ENCODE data around the gene RCAN3.
"Not testable (repeated sequence)": the region's sequence is repeated elsewhere in the genome, so short reads cannot be mapped to it uniquely, and the experiment has no call there.

The RCAN3 gene

DNA sequence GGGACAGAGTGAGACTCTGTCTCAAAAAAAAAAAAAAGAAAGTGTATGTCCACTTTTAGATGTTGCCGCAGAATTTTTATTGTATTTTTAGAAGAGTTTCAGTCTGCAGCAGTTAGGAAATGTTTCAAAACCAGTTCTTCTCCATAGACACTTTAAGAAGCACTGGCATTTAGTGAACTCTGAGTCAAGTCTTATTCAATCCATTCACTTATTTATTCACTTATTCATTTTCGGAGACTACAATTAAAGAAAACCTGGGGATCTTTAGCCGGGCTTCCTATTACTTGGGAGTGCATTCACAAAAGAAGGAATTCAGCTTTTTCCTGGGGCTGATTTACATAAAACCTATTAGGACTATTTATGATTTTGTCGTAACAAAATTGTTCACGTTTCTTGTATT, 12.3 kb downstream of the RCAN3 start:
- DNase-seq = no peak

DNA sequence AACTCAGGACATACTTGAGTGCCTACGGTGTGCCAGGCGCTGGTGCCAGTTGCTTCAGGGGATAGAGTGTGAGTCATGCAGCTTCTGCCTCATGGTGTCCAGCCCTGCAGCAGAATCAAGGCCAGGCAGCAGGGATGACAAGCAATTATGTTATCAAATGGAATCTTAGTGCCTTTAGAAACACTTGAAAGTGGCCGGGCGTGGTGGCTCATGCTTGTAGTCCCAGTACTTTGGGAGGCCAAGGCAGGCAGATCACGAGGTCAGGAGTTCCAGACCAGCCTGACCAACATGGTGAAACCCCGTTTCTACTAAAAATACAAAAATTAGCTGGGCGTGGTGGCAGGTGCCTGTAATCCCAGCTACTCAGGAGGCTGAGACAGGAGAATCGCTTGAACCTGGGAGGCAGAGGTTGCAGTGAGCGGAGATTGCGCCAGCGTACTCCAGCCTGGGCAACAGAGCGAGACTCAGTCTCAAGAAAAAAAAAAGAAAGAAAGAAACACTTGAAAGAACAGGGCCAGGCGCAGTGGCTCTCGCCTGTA, 13.1 kb downstream of the RCAN3 start:
- DNase-seq = not testable (repeated sequence)

DNA sequence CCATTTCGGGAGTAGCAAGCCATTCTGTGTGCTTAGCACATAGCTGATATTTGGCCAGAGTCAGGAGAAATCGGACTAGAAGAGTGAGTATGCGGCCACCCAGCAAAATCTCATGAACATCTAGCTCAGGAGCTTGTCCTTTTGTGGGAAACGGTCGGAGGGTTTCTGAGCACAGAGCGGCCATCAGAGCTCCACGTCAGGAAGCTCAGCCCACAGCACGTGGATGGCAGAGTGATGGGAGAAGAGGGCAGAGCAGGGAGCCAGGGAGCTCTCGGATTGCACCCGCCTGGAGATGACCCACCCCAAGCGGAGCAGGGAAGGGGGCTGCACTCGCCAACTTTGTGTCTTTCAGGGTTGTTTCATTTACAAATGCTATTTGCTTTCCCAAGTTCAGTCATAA, 13.9 kb downstream of the RCAN3 start:
- DNase-seq = no peak

DNA sequence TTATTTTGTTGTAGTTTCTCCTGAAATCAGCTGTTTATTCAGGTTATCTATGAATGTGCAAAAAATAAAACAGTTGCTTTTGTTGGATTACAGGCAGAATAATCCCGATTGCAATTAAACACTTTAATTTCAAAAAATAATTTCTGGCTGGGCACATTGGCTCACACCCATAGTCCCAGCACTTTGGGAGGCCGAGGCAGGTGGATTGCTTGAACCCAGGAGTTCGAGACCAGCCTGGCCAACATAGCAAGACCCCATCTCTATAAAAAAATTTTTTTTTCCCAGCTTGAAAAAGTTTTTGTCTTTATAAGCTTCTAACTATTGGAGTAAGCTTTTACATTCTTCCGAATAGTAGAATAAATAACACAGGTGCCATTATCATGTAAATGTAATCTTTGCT, 15.3 kb downstream of the RCAN3 start:
- no peak for DNase-seq

DNA sequence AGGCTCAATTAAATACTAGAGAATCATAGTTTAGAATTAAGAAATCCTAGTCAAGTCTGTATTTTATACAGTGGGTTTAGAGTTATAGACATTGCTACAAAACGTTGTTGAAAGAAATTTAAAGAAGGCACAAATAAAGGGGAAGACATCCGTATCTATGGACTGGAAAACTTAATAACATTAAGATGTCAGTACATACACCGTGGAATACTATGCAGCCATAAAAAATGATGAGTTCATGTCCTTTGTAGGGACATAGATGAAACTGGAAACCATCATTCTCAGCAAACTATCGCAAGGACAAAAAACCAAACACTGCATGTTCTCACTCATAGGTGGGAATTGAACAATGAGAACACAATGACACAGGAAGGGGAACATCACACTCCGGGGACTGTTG, 17.6 kb downstream of the RCAN3 start:
- DNase-seq = not testable (repeated sequence)

DNA sequence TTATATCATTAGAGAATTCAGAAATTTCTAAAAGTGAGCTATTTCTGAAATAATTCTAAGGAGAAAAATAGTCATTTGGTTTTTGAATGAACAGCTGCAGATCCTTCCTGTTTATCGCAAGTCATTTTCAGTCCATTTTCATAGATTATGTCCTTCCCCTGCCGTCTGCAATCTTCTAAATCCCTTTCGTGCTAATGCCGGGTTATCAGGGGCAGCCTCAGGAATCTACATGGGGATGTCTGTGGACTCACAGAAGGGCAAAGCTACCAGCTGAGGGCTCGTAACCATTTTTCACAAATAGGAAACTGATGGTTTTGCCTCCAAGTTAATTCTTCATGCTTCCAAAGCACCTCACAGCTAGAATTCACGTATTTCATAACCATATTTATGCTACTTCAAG, 23.0 kb downstream of the RCAN3 start:
- no peak for DNase-seq

DNA sequence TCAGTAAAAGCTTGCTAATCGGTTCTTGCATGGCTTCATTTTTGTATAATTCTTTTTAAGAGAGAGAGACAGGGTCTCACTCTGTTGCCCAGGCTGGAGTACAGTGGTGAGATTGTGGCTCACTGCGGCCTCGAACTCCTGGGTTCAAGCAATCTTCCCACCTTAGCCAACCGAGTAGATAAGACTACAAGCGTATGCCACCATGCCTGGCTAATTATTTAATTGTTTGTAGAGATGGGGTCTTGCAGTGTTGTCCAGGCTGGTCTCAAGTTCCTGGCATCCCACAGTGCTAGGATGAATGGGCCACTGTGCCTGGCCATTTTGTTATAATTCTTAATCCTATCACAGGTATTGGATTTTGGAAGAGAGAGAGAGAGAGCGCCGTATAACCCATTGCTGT, 23.4 kb downstream of the RCAN3 start:
- no peak for DNase-seq

DNA sequence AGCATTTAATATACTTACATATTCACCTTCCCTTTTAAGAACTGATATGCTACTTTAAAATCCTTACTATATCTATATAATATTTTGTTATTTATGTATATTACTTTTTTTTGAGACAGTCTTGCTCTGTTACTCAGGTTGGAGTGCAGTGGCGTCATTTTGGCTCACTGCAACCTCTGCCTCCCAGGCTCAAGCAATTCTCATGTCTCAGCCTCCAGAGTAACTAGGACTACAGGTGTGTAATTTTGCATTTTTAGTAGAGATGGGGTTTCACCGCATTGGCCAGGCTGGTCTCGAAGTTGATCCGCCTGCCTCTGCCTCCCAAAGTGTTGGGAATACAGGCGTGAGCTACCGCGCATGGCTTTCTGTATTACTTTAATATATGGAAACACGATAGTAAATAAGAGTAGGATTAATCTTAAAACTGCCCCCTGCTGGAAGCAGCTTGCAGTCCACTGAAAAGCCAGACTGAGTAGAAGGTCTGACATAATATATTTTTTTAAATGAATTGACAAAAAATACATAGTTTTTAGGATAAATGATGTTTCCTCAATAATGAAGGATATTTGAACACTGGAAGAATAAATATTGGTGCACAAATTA, 24.4 kb downstream of the RCAN3 start:
- DNase-seq = no peak

DNA sequence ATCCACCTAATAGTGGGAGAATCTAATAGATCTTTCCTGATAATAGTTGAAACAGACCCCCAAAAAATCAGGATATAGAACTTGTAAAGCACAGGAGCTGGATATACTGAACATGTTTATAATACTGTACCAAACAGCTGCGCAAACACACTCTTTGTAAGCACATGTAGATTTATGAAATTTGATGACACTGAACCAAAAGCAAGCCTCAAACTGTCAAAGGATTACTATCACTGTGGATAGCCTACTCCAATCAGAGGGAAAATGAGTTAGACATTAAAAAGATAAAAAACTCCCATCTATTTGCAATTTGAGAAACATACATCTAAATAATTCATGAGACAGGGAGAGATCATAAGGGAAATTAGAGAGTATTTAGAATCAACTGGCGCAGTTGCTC, 26.1 kb downstream of the RCAN3 start:
- DNase-seq = peak; percentile 67

DNA sequence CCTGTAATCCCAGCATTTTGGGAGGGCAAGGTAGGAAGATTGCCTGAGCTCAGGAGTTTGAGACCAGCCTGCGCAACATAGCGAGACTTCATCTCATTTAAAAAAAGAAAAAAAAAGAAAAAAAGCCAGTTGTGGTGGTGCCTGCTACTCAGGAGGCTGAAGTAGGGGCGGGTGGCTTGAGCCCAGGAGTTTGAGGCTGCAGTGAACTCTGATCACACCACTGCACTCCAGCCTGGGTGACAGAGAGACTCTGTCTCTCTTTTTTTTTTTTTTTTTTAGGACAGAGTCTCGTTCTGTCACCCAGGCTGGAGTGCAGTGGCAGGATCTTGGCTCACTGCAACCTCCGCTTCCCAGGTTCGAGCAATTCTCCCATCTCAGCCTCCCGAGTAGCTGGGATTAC, 26.7 kb downstream of the RCAN3 start:
- not testable (repeated sequence) for DNase-seq

DNA sequence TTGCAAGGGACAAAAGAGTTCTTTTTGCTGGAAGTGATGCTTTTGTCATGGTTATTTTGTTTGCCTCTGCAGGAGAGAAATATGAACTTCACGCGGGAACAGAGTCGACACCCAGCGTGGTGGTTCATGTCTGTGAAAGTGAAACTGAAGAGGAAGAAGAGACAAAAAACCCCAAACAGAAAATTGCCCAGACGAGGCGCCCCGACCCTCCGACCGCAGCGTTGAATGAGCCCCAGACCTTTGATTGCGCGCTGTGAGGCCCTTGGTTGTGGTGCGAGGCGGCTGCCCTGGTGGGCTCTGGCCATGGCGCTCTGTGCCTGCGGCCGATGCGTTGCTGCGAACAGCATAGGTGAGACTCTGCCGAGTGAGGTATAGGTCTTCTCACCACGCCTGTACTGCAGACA, 32.4 kb downstream of the RCAN3 start:
- DNase-seq = no peak

DNA sequence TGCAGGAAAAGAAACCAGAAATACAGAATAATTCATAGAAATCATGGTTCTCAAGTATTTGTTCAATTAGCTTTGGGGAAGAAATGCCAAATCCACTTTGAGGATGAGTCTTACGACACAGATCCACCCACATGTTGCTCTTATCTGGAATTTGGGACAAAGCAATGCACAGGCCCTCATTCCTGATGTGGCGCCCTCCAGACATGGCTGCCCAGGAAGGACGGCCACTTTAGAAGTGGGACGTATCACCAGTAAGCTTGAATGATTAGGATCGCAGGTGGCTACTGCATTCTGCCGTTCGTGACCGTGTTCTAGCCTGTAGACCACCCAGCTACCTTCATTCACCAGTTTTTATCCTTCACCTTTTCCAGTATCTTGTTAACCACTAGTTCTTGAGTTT, 33.1 kb downstream of the RCAN3 start:
- DNase-seq = no peak

DNA sequence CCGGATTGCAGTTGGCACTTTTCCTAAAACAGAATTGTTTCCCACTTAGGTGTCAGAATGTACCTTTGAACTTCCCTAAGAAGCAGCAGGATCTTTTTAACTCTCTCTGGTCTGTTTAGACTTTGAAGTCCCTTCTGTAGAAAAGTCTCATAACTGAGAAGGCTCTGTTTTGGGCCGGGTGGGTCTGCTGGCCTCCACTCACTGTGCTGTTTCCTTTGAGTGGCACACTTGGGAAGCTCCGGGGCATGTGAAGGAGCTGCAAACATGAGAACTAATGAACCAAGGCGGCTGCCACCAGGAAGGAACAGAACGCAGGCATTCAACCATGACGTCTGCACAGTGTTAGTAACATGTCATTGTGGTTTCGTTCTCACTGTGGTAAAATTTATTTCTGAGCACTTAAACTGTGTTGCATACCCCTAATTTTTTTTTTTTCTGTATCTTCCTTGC, 33.8 kb downstream of the RCAN3 start:
- no peak for DNase-seq

DNA sequence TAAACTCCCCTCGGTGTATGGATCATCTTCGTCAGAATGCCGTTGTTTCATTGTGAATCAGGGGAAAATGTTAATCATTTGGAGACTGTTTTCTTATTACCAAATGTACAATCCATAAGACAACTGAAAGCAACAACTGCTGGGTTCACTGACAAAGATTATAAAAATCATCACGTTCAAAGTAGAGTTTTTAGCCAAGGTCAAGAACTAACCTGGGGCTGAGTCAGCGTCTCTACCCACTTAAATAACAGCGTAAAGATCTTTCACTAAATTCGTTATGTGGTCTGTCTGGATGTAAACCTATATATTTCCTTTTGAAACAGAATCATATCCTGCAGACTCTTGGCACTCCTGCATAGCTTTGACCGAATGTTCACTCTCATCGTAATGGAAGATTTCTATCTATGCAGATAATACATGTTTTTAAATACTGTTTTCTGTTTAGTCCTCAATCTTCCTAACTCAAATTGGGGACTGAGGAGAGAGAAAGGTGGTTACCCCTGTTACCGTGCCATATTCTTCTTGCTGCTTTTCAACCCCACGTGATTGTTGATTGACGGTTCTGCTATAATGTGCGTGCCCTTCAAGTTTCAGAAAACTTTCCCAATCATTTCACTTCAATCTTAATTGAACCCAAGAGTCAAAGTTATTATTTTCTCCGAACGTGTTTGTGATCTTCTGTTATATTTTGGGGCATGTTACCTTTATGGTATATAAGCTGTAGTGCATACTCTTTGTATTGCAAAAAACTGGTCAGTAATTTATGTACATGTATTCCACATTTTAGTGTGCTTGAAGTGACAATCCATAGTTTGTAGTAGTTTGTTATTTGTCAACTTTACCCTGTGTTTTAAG, 37.6 kb downstream of the RCAN3 start:
- DNase-seq = no peak

DNA sequence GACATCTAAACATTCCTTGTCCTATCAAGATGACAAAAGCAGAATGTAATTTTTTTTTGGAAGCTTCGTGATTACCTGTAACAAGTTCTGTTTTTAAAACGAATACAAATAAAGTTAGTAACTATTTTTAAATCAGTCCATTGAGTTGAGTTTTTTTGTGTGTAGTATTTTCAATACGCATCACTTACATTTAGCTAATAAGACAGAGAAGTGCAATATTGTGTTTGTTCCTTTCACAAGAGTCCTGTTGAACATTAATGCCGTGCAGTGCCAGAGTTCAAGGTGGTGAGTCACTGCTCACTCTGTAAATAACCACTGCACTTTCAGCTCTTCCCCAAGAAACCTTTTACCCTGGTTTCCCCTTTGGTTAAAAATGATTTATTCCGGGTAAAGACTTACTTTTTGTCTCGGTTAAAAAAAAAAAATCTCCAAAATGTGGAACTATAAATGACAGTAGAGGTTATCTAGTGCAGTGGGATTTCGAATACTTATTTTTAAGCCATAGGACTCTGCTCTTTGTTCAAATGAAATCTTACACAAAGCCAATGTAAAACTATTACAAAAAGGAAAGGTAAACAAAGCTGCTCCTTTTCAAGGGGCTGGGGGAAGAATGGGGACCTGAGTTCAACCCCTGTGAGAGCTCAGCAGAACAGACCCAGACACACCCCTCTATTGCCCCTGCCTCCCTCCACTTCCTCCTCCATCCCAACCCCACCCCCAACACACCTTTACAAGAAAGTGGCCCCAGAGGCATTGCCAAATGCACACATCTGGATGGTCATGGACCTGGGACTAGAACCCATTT, 38.5 kb downstream of the RCAN3 start:
- DNase-seq = no peak

DNA sequence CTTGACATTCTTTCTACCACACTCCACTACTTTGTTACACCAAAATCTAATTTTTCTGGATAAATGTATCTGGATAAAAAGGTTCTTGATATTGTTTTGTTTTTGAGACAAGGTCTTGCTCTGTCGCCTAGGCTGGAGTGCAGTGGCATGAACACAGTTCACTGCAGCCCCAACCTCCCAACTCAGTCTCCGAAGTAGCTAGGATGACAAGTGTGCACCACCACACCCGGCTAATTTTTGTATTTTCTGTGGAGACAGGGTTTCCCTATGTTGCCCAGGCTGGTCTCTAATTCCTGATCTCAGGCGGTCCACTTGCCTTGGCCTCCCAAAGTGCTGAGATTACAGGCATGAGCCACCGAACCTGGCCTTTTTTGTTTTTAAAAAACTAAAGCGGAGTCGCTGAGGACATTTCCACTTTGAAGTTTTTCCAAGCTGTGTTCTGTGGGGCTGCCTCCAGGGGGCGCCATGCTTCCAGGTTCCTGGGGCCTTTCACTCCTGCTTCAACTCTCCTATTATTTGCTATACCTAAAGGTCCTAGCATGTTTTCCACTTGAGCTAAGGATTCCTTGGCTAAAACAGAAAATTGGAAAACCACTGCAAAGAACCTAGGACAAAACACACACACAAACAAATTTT, 39.2 kb downstream of the RCAN3 start:
- DNase-seq = no peak

DNA sequence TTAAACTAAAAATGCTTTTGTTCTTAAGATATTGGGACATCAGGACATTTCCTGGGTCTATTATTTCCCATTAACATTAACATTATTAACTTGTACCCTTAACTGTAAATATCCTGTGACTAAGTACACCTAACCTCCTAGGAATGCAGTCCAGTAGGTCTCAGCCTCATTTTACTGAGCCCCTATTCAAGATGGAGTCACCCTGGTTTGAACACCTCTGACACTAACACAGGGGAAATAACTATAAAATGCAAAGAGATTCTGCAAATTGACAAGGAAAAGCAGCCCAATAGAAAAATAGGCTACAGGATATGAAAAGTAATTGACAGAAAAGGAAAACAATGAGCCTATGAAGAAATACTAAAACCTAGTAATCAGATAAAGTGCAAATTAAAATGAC, 41.6 kb downstream of the RCAN3 start:
- no peak for DNase-seq

DNA sequence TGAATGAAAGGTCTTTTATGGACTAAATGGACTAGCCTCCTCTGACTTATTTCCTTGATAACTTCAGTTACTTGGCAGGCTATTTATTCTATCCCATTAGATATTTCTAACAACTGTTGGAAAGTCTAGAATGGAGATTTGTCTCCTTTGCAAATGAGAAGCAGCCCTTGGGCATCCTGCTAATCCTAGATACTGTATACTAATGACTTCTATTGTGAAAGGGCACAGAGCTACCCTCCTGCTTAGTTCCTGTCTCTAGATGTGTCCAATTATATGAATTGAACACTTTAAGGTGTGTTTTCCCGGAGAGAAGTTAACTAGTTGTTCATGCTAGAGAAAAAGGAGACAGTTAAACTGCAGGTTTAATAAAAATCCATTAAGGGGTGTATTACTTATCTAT, 43.0 kb downstream of the RCAN3 start:
- DNase-seq = no peak

DNA sequence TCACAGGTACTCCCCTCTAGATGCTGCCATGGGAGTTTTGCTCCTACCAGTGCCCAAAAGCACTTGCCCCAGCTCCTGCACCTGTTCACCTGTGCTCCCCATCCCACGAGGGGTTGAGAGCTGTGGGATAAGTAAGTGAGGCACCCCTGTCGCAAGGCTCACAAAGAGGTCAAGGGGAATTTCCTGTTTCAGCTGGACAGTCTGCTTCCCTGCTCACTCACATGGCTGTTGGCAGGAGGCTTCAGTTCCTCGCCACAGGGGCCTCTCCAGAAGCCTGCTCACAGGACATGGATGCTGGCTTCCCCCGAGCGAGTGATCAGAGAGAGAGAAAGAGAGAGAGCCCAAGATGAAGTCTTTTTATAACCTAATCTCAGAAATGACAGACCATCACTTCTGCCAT, 44.6 kb downstream of the RCAN3 start:
- no peak for DNase-seq

DNA sequence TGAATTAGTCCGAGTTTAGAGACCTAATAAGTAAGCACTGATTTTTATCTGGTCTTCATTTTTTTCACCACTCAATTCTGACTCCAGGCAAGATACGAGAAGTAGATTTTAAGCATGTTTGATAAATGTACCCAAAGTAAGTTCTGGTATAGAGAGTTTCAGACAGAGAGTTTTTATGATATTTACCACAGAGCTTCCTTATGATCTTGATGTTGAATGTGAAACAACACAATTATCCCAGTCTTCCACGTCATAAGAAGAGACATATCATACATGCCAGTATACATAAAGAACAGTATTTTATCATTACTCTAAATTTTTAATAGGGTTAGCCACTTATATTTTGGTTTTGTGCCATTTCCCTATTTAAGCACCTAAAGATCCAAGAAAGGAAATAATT, 45.4 kb downstream of the RCAN3 start:
- DNase-seq = no peak

DNA sequence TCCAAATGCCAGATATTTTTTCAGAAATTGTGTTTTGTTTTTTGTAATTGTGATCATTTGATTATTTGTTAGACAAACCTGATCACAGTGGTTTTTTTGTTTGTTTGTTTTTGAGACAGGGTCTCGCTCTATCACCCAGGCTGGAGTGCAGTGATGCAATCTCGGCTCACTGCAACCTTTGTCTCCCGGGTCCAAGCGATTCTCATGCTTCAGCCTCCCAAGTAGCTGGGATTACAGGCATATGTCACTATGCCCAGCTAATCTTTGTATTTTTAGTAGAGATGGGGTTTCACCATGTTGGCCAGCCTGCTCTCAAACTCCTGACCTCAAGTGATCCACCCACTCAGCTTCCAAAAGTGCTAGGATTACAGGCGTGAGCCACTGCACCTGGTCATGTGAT, 46.6 kb downstream of the RCAN3 start:
- DNase-seq = not testable (repeated sequence)

DNA sequence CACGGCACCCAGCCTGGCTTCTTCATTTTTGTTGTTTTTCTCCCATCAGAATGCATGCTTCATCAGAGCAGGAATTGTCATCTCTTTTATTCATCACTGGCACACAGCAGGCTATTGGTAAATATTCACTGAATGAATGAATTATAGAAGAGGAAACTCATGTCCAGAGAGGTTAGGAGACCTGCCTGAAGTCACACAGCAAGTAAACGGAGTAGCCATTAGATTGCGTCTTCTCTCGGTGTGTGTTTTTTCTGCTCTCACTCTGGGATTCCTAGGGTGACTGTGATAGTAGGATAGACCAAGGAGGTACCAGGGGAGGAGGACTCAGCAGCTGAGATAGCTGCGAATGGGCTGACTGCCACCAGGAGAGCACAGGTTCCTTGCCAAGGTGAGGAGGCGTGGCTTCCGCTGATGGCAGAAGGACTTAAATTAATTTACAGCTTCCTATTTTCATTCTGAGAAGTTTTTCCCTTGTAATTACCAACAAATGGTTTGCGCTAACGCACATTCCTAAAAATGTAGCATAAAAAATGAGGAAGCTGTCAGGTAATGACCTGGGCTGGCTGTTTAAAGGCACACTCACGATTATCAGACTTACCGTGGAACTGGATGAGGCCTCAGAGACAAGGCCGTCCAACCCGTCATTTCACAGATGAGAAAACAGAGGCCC, 48.8 kb downstream of the RCAN3 start:
- no peak for DNase-seq
